HepG2 (cell line): ENCODE data around the gene FEV. TPM values are rescaled to one million over a fixed set of nuclear protein-coding genes. Genes with fewer than 3 reads are reported as not detected.

Experiments used
- BHLHE40 ChIP-seq: IDR thresholded peaks from 2 replicates; pipeline ENCODE4 v1.6.1; 2011; ENCODE audit warnings: low read length, improper control_type of control experiment
- GMEB2 ChIP-seq: IDR thresholded peaks from 2 replicates; pipeline ENCODE4 v1.6.1; 2016; ENCODE audit warnings: missing biosample characterization, missing genetic modification reagents, low read depth
- HNF4A ChIP-seq: sonication (generic); formaldehyde crosslinking; IDR thresholded peaks from 2 replicates; pipeline ENCODE4 v1.4.0; 2020; ENCODE audit warnings: missing genetic modification reagents
- HNRNPK ChIP-seq: fragments of 200-400 bp; formaldehyde crosslinking; IDR thresholded peaks from 2 replicates; pipeline ENCODE4 v1.6.1; 2018; ENCODE audit warnings: low read length, low read depth, moderate library complexity, mild to moderate bottlenecking; ENCODE audit not compliant: poor library complexity, severe bottlenecking
- MAFK ChIP-seq, 2 experiments: IDR thresholded peaks in 1 of 2; conservative IDR thresholded peaks in 1 of 2; 2 replicates each; pipeline ENCODE4 v1.6.1; 2011; ENCODE audit warnings: improper control_type of control experiment in 2 of 2, low read length in 2 of 2
- MTA1 ChIP-seq: sonication (generic); formaldehyde crosslinking; IDR thresholded peaks from 2 replicates; pipeline ENCODE4 v1.4.0; 2020; ENCODE audit warnings: missing genetic modification reagents, mild to moderate bottlenecking, borderline replicate concordance
- NKX3-1 ChIP-seq: sonication (generic); formaldehyde crosslinking; IDR thresholded peaks from 2 replicates; pipeline ENCODE4 v1.5.0; 2020; ENCODE audit warnings: missing genetic modification reagents
- PPARG ChIP-seq: conservative IDR thresholded peaks from 2 replicates; pipeline ENCODE4 v1.6.1; 2016; ENCODE audit warnings: missing biosample characterization, missing genetic modification reagents
- REXO4 ChIP-seq: sonication (generic); formaldehyde crosslinking; IDR thresholded peaks from 2 replicates; pipeline ENCODE4 v1.8.0; 2022; ENCODE audit warnings: missing genetic modification reagents, mild to moderate bottlenecking, borderline replicate concordance
- SIN3B ChIP-seq: fragments of 150-350 bp; IDR thresholded peaks from 2 replicates; pipeline ENCODE4 v1.6.1; 2014; ENCODE audit warnings: low read length
- ZBTB38 ChIP-seq: sonication (generic); formaldehyde crosslinking; IDR thresholded peaks from 2 replicates; pipeline ENCODE4 v1.5.1; 2020; ENCODE audit warnings: mild to moderate bottlenecking, missing genetic modification reagents
- ZNF350 ChIP-seq: sonication (generic); formaldehyde crosslinking; IDR thresholded peaks from 2 replicates; pipeline ENCODE4 v1.4.0; 2020; ENCODE audit warnings: mild to moderate bottlenecking, low read depth, missing genetic modification reagents, borderline replicate concordance
- ZNF512B ChIP-seq: sonication (generic); formaldehyde crosslinking; IDR thresholded peaks from 2 replicates; pipeline ENCODE4 v1.5.1; 2020; ENCODE audit warnings: missing genetic modification reagents, mild to moderate bottlenecking, borderline replicate concordance
- ZNF564 ChIP-seq: sonication (generic); formaldehyde crosslinking; IDR thresholded peaks from 2 replicates; pipeline ENCODE4 v1.8.1; 2023; ENCODE audit warnings: mild to moderate bottlenecking, missing genetic modification reagents
- ZNF615 ChIP-seq: sonication (generic); formaldehyde crosslinking; IDR thresholded peaks from 2 replicates; pipeline ENCODE4 v1.5.0; 2020; ENCODE audit warnings: mild to moderate bottlenecking, missing genetic modification reagents, borderline replicate concordance
- polyA plus RNA-seq, 8 experiments: library from polyadenylated mRNA; depleted of rRNA in 3 of 8; stranded (reverse) in 7 of 8; unstranded in 1 of 8; fragments of >200 nt; fragmentation: Illumina TruSeq in 4 of 8; extraction: Trizol in 4 of 8; gene quantifications; 2 replicates each; pipeline versions ENCODE4 v1.2.1 to v1.2.3, GENCODE V29; 2011 to 2016; ENCODE audit warnings: low read depth in 4 of 8, missing spikeins in 1 of 8, mixed read lengths in 1 of 8; ENCODE audit not compliant: insufficient read depth in 1 of 8
- total RNA-seq, 5 experiments: library from RNA; depleted of rRNA; stranded (reverse); fragments of >200 nt; fragmentation: Illumina TruSeq; extraction: Trizol; gene quantifications; 2 replicates each; pipeline ENCODE4 v1.2.3, GENCODE V29; 2016; ENCODE audit warnings: low read depth in 1 of 5
- TF ChIP-seq, protein P1 (sequence below): sonication (generic); formaldehyde crosslinking; conservative IDR thresholded peaks from 2 replicates; pipeline ENCODE4 v1.4.0; 2020; ENCODE audit warnings: mild to moderate bottlenecking, missing genetic modification reagents, moderate library complexity
- TF ChIP-seq, protein P2 (sequence below): sonication (generic); formaldehyde crosslinking; IDR thresholded peaks from 2 replicates; pipeline ENCODE4 v1.5.0; 2020; ENCODE audit warnings: mild to moderate bottlenecking, low read depth, missing genetic modification reagents, borderline replicate concordance

FEV gene
- total and polyA plus RNA-seq, 2 of the 13 experiments (the other 11 are each of a cell fraction or from before 2014, with no cell fraction given): not detected

GRCh38 chr2:219001577-219002394, 16.8 kb upstream of the FEV start (continued):
- no peak for TF ChIP-seq HNRNPK
- no peak for TF ChIP-seq NKX3-1 (CRISPR knock-in tag)
- no peak for TF ChIP-seq MAFK (conservative IDR thresholded peaks at IDR 0.05 in 1 of 2, IDR thresholded peaks at IDR 0.05 in 1 of 2; ENCODE audit: low read length in 2 of 2)
- TF ChIP-seq PPARG: no peak
- TF ChIP-seq, protein P1, sequence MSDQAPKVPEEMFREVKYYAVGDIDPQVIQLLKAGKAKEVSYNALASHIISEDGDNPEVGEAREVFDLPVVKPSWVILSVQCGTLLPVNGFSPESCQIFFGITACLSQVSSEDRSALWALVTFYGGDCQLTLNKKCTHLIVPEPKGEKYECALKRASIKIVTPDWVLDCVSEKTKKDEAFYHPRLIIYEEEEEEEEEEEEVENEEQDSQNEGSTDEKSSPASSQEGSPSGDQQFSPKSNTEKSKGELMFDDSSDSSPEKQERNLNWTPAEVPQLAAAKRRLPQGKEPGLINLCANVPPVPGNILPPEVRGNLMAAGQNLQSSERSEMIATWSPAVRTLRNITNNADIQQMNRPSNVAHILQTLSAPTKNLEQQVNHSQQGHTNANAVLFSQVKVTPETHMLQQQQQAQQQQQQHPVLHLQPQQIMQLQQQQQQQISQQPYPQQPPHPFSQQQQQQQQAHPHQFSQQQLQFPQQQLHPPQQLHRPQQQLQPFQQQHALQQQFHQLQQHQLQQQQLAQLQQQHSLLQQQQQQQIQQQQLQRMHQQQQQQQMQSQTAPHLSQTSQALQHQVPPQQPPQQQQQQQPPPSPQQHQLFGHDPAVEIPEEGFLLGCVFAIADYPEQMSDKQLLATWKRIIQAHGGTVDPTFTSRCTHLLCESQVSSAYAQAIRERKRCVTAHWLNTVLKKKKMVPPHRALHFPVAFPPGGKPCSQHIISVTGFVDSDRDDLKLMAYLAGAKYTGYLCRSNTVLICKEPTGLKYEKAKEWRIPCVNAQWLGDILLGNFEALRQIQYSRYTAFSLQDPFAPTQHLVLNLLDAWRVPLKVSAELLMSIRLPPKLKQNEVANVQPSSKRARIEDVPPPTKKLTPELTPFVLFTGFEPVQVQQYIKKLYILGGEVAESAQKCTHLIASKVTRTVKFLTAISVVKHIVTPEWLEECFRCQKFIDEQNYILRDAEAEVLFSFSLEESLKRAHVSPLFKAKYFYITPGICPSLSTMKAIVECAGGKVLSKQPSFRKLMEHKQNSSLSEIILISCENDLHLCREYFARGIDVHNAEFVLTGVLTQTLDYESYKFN (CRISPR knock-in tag): peak; percentile 89
- TF ChIP-seq HNF4A (CRISPR knock-in tag): peak; percentile 32
- no peak; the same call in 1 of the 2 replicates for TF ChIP-seq ZNF350 (CRISPR knock-in tag)
- no peak for TF ChIP-seq SIN3B
- no peak for TF ChIP-seq ZNF615 (CRISPR knock-in tag)
- TF ChIP-seq ZBTB38 (CRISPR knock-in tag): peak; percentile 16
- TF ChIP-seq, protein P2, sequence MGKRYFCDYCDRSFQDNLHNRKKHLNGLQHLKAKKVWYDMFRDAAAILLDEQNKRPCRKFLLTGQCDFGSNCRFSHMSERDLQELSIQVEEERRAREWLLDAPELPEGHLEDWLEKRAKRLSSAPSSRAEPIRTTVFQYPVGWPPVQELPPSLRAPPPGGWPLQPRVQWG (CRISPR knock-in tag): no peak
- TF ChIP-seq ZNF512B (CRISPR knock-in tag): peak; percentile 42; the same call in 1 of the 2 replicates
- peak; percentile 66 for TF ChIP-seq ZNF564
- no peak for TF ChIP-seq REXO4 (CRISPR knock-in tag)
- no peak; the same call in 1 of the 2 replicates for TF ChIP-seq BHLHE40
- TF ChIP-seq GMEB2 (CRISPR knock-in tag): no peak
- TF ChIP-seq MTA1 (CRISPR knock-in tag): peak; percentile 43; the same call in 1 of the 2 replicates
